Astrocyte (in vitro differentiated cells and primary cell): Measurements from ENCODE around the gene PIP5K1A. TPM values are rescaled to one million over a fixed set of nuclear protein-coding genes. Genes with fewer than 3 reads are reported as not detected.

Source experiments
- DNase-seq: peaks from one replicate; pipeline ENCODE4 v3.0.0-alpha.2; 2010; ENCODE audit warnings: low read depth
- FAIRE-seq: peaks from 2 replicates; lab custom pipeline; 2011; peaks lifted over from hg19 to GRCh38; lab: Jason Lieb, UNC
- H2AFZ ChIP-seq: 2 replicates; pipeline ENCODE4 v1.6.0; 2012; ENCODE audit warnings: low read depth, low read length, inconsistent platforms
- H3K27ac ChIP-seq: 2 replicates; pipeline ENCODE4 v1.5.1; 2011; ENCODE audit warnings: low read depth, low read length, inconsistent platforms
- H3K27me3 ChIP-seq: 2 replicates; pipeline ENCODE4 v1.6.0; 2011; ENCODE audit warnings: low read length, inconsistent platforms; ENCODE audit not compliant: insufficient read depth
- H3K36me3 ChIP-seq: 2 replicates; pipeline ENCODE4 v1.5.1; 2011; ENCODE audit warnings: low read length, inconsistent platforms; ENCODE audit not compliant: insufficient read depth
- H3K4me1 ChIP-seq: 2 replicates; pipeline ENCODE4 v1.5.1; 2011; ENCODE audit warnings: low read length, inconsistent platforms; ENCODE audit not compliant: insufficient read depth
- H3K4me2 ChIP-seq: 2 replicates; pipeline ENCODE4 v1.6.0; 2012; ENCODE audit warnings: low read length, inconsistent platforms
- H3K4me3 ChIP-seq: 2 replicates; pipeline ENCODE4 v1.5.1; 2011; ENCODE audit warnings: low read depth, mild to moderate bottlenecking, low read length, inconsistent platforms; ENCODE audit not compliant: insufficient read depth
- H3K79me2 ChIP-seq: 2 replicates; pipeline ENCODE4 v1.6.0; 2012; ENCODE audit warnings: mild to moderate bottlenecking, low read length, inconsistent platforms; ENCODE audit not compliant: insufficient read depth
- H3K9ac ChIP-seq: 2 replicates; pipeline ENCODE4 v1.6.0; 2012; ENCODE audit warnings: mild to moderate bottlenecking, low read length, inconsistent platforms
- H3K9me3 ChIP-seq: 2 replicates; pipeline ENCODE4 v1.5.1; 2012; ENCODE audit warnings: low read depth, mild to moderate bottlenecking, low read length, inconsistent platforms; ENCODE audit not compliant: insufficient read depth
- H4K20me1 ChIP-seq: 2 replicates; pipeline ENCODE4 v1.6.0; 2012; ENCODE audit warnings: low read length, inconsistent platforms; ENCODE audit not compliant: insufficient read depth
- H3K27ac Mint-ChIP-seq: one replicate; pipeline ENCODE4 v1.8.0; 2021; ENCODE audit warnings: mild to moderate bottlenecking, mixed read lengths; ENCODE audit not compliant: unreplicated experiment
- H3K27me3 Mint-ChIP-seq: one replicate; pipeline ENCODE4 v1.8.0; 2021; ENCODE audit warnings: low read depth, mixed read lengths; ENCODE audit not compliant: unreplicated experiment
- H3K36me3 Mint-ChIP-seq: one replicate; pipeline ENCODE4 v1.8.0; 2021; ENCODE audit warnings: low read depth, mixed read lengths; ENCODE audit not compliant: unreplicated experiment
- H3K4me1 Mint-ChIP-seq: one replicate; pipeline ENCODE4 v1.8.0; 2021; ENCODE audit warnings: low read depth, mixed read lengths; ENCODE audit not compliant: unreplicated experiment
- H3K4me3 Mint-ChIP-seq: one replicate; pipeline ENCODE4 v1.8.0; 2021; ENCODE audit warnings: mild to moderate bottlenecking, moderate library complexity, mixed read lengths; ENCODE audit not compliant: unreplicated experiment
- H3K9me3 Mint-ChIP-seq: one replicate; pipeline ENCODE4 v1.8.0; 2021; ENCODE audit warnings: mild to moderate bottlenecking, mixed read lengths; ENCODE audit not compliant: unreplicated experiment
- EZH2 ChIP-seq: IDR thresholded peaks from 2 replicates; pipeline ENCODE4 v1.6.1; 2012; ENCODE audit warnings: mild to moderate bottlenecking, low read length, inconsistent platforms; ENCODE audit not compliant: insufficient read depth
- total RNA-seq: library from RNA; stranded (reverse); gene quantifications from 2 replicates; pipeline ENCODE4 v1.2.1, GENCODE V29; 2021
- TF ChIP-seq, protein P1 (sequence below): IDR thresholded peaks from 2 replicates; pipeline ENCODE4 v1.5.1; 2011; ENCODE audit warnings: low read depth, mild to moderate bottlenecking, inconsistent platforms, low read length, moderate library complexity; ENCODE audit not compliant: insufficient read depth

Gene PIP5K1A
- total RNA-seq, 1 donor from 2014 or later, result 121 TPM

DNA sequence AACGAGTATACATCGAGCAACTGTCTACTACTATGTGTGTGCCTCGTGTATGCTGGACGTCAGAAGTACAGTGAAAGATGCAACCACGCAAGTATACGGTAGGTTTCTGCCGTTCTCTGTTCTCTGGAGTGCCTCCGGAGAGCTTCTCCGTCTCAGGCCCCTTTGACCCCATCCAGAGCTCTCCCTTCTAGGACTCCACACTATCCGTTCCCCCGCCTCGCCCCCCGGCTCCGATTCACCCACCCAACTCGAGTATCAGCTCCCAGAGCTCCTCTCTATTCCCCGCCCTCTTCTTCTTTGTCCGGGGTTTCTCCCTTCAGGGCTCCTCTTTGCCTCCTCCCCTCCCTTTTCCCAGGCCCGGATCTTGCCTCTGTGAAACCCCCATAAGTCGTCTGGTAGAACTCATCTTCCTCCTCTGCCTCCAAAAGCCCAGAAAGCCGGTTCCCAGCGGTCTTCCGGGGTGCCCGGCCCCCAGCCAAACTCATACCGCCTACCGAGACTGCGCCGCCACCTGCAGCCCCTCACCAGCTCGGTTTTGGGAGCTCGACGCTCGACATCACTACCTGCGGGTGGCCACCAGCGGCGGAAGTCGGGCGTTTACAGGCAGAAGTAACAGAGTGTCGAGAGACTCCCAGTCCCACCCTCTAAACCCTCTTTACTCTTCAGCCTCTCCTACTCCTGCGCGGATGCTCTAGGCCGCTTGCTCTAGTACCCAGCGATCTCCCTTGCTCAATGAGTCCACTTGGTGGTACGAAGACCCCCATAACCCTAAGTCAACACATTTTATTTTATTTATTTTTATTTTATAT lies 8.5 kb upstream of the PIP5K1A start, which contains the start of gene VPS72:
VPS72 (minus strand) TSS at position 561 of the 809 bp plus-strand sequence; CDS start at position 485, 76 bp downstream.
- Histone ChIP-seq H3K27ac (peak within 1 kb of the TSS; percentile 84), H3K4me1 (peaks cover 11% of the 10 kb centered on the region), H3K4me2 (peak within 1 kb of the TSS; percentile 95), H3K27me3 (no peaks in the 10 kb centered on the region), H3K9me3 (no peaks in the 10 kb centered on the region), H3K9ac (peak within 1 kb of the TSS; percentile 93), H3K79me2 (peaks cover 35% of the 10 kb centered on the region), H2AFZ (peak within 1 kb of the TSS; percentile 65), H4K20me1 (peaks cover 13% of the 10 kb centered on the region), H3K36me3 (peaks cover 10% of the 10 kb centered on the region), H3K4me3 (peak within 1 kb of the TSS; percentile 91)
- peak within 1 kb of the TSS; percentile 99 for H3K27ac Mint-ChIP-seq
- TF ChIP-seq, protein P1, sequence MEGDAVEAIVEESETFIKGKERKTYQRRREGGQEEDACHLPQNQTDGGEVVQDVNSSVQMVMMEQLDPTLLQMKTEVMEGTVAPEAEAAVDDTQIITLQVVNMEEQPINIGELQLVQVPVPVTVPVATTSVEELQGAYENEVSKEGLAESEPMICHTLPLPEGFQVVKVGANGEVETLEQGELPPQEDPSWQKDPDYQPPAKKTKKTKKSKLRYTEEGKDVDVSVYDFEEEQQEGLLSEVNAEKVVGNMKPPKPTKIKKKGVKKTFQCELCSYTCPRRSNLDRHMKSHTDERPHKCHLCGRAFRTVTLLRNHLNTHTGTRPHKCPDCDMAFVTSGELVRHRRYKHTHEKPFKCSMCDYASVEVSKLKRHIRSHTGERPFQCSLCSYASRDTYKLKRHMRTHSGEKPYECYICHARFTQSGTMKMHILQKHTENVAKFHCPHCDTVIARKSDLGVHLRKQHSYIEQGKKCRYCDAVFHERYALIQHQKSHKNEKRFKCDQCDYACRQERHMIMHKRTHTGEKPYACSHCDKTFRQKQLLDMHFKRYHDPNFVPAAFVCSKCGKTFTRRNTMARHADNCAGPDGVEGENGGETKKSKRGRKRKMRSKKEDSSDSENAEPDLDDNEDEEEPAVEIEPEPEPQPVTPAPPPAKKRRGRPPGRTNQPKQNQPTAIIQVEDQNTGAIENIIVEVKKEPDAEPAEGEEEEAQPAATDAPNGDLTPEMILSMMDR, result no peak
- no peak for TF ChIP-seq EZH2
- H3K4me3 Mint-ChIP-seq, result peak within 1 kb of the TSS; percentile 100
- no peaks in the 10 kb centered on the region for H3K9me3 Mint-ChIP-seq
- DNase-seq, result peak; percentile 88
- peaks cover 4% of the 10 kb centered on the region for H3K36me3 Mint-ChIP-seq
- H3K4me1 Mint-ChIP-seq, result peaks cover 8% of the 10 kb centered on the region
- no peak for FAIRE-seq
- H3K27me3 Mint-ChIP-seq, result no peaks in the 10 kb centered on the region

DNA sequence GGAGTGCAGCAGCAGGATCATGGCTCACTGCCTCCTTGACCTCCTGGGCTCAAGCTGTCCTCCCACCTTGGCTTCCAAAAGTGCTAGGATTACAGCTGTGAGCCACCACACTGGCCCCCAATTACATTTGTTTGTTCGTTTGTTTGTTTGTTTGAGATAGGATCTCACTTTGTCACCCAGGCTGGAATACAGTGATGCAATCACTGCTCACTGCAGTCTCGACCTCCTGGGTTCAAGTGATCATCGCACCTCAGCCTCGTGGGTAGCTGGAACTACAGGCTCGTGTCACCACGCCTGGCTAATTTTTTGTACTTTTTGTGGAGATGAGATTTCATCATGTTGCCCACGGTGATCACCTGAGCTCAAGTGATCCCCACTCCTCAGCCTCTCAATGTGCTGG lies 6.3 kb upstream of the PIP5K1A start:
- TF ChIP-seq, protein P1, result no peak
- no peak for TF ChIP-seq EZH2
- Mint-ChIP-seq H3K36me3 (no peaks in the 10 kb centered on the region), H3K4me1 (peaks cover 12% of the 10 kb centered on the region), H3K27ac (no peak overlapping the region), H3K4me3 (peak overlapping the region; percentile 14), H3K9me3 (no peaks in the 10 kb centered on the region), H3K27me3 (no peaks in the 10 kb centered on the region)
- no peak overlapping the region for H3K27ac ChIP-seq
- no peaks in the 10 kb centered on the region for H3K9me3 ChIP-seq
- DNase-seq (no peak), FAIRE-seq (no peak)
- H2AFZ ChIP-seq, result no peak overlapping the region
- H3K4me2 ChIP-seq, result no peak overlapping the region
- H3K9ac ChIP-seq, result no peak overlapping the region
- peaks cover 28% of the 10 kb centered on the region for H3K79me2 ChIP-seq
- peaks cover 6% of the 10 kb centered on the region for H4K20me1 ChIP-seq
- no peaks in the 10 kb centered on the region for H3K36me3 ChIP-seq
- H3K4me3 ChIP-seq, result no peak overlapping the region
- H3K4me1 ChIP-seq, result peaks cover 15% of the 10 kb centered on the region
- H3K27me3 ChIP-seq, result no peaks in the 10 kb centered on the region

DNA sequence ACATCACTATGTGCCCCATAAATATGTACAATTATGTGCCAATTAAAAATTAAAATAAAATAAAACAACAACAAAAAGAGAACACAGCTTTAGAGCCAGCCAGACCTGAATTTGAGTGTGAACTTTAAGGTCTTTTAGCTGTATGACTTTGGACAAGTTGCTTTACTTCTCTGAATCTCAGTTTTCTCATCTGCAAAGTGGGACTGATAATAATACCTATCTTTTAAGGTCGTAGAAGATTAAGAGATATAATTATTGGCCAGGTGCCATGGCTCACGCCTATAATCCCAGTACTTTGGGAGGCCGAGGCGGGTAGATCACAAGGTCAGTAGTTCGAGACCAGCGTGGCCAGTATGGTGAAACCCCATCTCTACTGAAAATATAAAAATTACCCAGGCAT lies 5.0 kb upstream of the PIP5K1A start:
- no peak overlapping the region for H3K27ac Mint-ChIP-seq
- Histone ChIP-seq H2AFZ (no peak overlapping the region), H3K36me3 (no peaks in the 10 kb centered on the region), H3K79me2 (peaks cover 16% of the 10 kb centered on the region), H3K27ac (no peak overlapping the region), H3K4me1 (peaks cover 20% of the 10 kb centered on the region), H3K4me3 (no peak overlapping the region), H3K4me2 (no peak overlapping the region), H3K27me3 (no peaks in the 10 kb centered on the region), H3K9ac (no peak overlapping the region), H3K9me3 (no peaks in the 10 kb centered on the region), H4K20me1 (peaks cover 3% of the 10 kb centered on the region)
- DNase-seq (no peak), FAIRE-seq (no peak)
- no peaks in the 10 kb centered on the region for H3K36me3 Mint-ChIP-seq
- TF ChIP-seq, protein P1, result no peak
- no peak for TF ChIP-seq EZH2
- no peaks in the 10 kb centered on the region for H3K9me3 Mint-ChIP-seq
- H3K4me1 Mint-ChIP-seq, result peaks cover 12% of the 10 kb centered on the region
- H3K27me3 Mint-ChIP-seq, result no peaks in the 10 kb centered on the region
- H3K4me3 Mint-ChIP-seq, result no peak overlapping the region
